Measurements from ENCODE around the gene TM2D3.

The TM2D3 gene

GRCh38 chr15:101652098-101652785 lies at the start of gene TM2D3:
TSS of gene TM2D3 (minus strand) at chr15:101652381. CDS start at chr15:101652361, 20 bp downstream.
- TF ChIP-seq CTCF (conservative IDR thresholded peaks at IDR 0.05), result peak; percentile 81

GRCh38 chr15:101698314-101698713 lies 46.1 kb upstream of the TM2D3 start:
- no peak for TF ChIP-seq CTCF (conservative IDR thresholded peaks at IDR 0.05)
- no peak overlapping the region for H3K27ac ChIP-seq

More at GRCh38 chr15:101652098-101652785, at the start of gene TM2D3:
- H3K27ac ChIP-seq, result peak within 1 kb of the TSS; percentile 96

- no peak overlapping the region for H3K27ac ChIP-seq
These were observed 45.3 kb upstream of the TM2D3 start for GRCh38 chr15:101697488-101697887.

GRCh38 chr15:101696829-101697228 lies 44.6 kb upstream of the TM2D3 start:
- no peak overlapping the region for H3K27ac ChIP-seq
- TF ChIP-seq CTCF (conservative IDR thresholded peaks at IDR 0.05), result no peak

More at GRCh38 chr15:101697488-101697887, 45.3 kb upstream of the TM2D3 start:
- TF ChIP-seq CTCF (conservative IDR thresholded peaks at IDR 0.05), result no peak

- no peak overlapping the region for H3K27ac ChIP-seq
- no peak; the same call in 1 of the 2 replicates for TF ChIP-seq CTCF (conservative IDR thresholded peaks at IDR 0.05)
These were observed 42.1 kb upstream of the TM2D3 start for GRCh38 chr15:101694261-101694660.

GRCh38 chr15:101692801-101693598 lies 40.8 kb upstream of the TM2D3 start:
- TF ChIP-seq CTCF (conservative IDR thresholded peaks at IDR 0.05), result no peak
- no peak overlapping the region for H3K27ac ChIP-seq

- no peak for TF ChIP-seq CTCF (conservative IDR thresholded peaks at IDR 0.05)
- no peak overlapping the region for H3K27ac ChIP-seq
These were observed 37.7 kb upstream of the TM2D3 start for GRCh38 chr15:101689901-101690300.
